Measurements from ENCODE around the gene NRM. TPM values are rescaled to one million over a fixed set of nuclear protein-coding genes. Genes with fewer than 3 reads are reported as not detected.

Gene NRM
- total and polyA plus RNA-seq, 2 of the 13 experiments (the other 11 are each of a cell fraction or from before 2014, with no cell fraction given), result 12.5 to 16.0 TPM

GRCh38 chr6:30717129-30717844, 26.5 kb upstream of the NRM start, which contains the start of gene MDC1 (continued):
- TF ChIP-seq, protein P1, sequence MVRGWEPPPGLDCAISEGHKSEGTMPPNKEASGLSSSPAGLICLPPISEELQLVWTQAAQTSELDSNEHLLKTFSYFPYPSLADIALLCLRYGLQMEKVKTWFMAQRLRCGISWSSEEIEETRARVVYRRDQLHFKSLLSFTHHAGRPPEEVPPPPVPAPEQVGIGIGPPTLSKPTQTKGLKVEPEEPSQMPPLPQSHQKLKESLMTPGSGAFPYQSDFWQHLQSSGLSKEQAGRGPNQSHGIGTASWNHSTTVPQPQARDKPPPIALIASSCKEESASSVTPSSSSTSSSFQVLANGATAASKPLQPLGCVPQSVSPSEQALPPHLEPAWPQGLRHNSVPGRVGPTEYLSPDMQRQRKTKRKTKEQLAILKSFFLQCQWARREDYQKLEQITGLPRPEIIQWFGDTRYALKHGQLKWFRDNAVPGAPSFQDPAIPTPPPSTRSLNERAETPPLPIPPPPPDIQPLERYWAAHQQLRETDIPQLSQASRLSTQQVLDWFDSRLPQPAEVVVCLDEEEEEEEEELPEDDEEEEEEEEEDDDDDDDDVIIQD (CRISPR knock-in tag; IDR thresholded peaks at IDR 0.05; ENCODE audit: low read depth), result peak; percentile 95
- TF ChIP-seq GPN1 (CRISPR knock-in tag; IDR thresholded peaks at IDR 0.05; ENCODE audit: borderline replicate concordance), result no peak; the same call in 1 of the 2 replicates
- TF ChIP-seq BCL6 (CRISPR knock-in tag; IDR thresholded peaks at IDR 0.05), result peak; percentile 78
- TF ChIP-seq, protein P2, sequence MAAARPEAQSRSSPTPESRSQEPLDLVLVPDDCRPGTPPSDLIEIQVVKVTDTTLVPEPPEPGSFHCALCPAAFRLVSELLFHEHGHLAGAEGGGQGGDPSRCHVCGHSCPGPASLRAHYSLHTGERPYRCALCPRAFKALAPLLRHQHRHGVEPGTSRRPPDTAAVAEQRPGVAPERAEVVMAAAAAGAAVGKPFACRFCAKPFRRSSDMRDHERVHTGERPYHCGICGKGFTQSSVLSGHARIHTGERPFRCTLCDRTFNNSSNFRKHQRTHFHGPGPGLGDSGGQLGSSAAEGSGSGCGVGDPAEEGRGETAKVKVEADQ (CRISPR knock-in tag; IDR thresholded peaks at IDR 0.05; ENCODE audit: borderline replicate concordance), result peak; percentile 96; the same call in 1 of the 2 replicates
- no peak for TF ChIP-seq ZNF572 (CRISPR knock-in tag; IDR thresholded peaks at IDR 0.05)
- TF ChIP-seq, protein P3, sequence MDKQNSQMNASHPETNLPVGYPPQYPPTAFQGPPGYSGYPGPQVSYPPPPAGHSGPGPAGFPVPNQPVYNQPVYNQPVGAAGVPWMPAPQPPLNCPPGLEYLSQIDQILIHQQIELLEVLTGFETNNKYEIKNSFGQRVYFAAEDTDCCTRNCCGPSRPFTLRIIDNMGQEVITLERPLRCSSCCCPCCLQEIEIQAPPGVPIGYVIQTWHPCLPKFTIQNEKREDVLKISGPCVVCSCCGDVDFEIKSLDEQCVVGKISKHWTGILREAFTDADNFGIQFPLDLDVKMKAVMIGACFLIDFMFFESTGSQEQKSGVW (CRISPR knock-in tag; IDR thresholded peaks at IDR 0.05; ENCODE audit: borderline replicate concordance), result no peak
- peak; percentile 62; the same call in 1 of the 2 replicates for TF ChIP-seq ZSCAN12 (CRISPR knock-in tag; IDR thresholded peaks at IDR 0.05)
- TF ChIP-seq DNMT1 (CRISPR knock-in tag; IDR thresholded peaks at IDR 0.05), result 0 out of 2 replicates have a peak, but pooled peaks have one; percentile 1
- TF ChIP-seq ZNF282 (IDR thresholded peaks at IDR 0.05; ENCODE audit: partially characterized antibody), result no peak
- TF ChIP-seq ZNF839 (CRISPR knock-in tag; IDR thresholded peaks at IDR 0.05; ENCODE audit: borderline replicate concordance), result 0 out of 2 replicates have a peak, but pooled peaks have one; percentile 75
- TF ChIP-seq, protein P4, sequence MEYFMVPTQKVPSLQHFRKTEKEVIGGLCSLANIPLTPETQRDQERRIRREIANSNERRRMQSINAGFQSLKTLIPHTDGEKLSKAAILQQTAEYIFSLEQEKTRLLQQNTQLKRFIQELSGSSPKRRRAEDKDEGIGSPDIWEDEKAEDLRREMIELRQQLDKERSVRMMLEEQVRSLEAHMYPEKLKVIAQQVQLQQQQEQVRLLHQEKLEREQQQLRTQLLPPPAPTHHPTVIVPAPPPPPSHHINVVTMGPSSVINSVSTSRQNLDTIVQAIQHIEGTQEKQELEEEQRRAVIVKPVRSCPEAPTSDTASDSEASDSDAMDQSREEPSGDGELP (IDR thresholded peaks at IDR 0.05; ENCODE audit: borderline replicate concordance, low read depth), result peak; percentile 97
- TF ChIP-seq MAX (IDR thresholded peaks at IDR 0.05), result peak; percentile 90
- TF ChIP-seq PBX2 (CRISPR knock-in tag; IDR thresholded peaks at IDR 0.05), result peak; percentile 96
- no peak for TF ChIP-seq ZNF790 (CRISPR knock-in tag; IDR thresholded peaks at IDR 0.05; ENCODE audit: borderline replicate concordance)
- TF ChIP-seq YEATS2 (CRISPR knock-in tag; IDR thresholded peaks at IDR 0.05; ENCODE audit: borderline replicate concordance), result peak; percentile 99
- TF ChIP-seq SRSF4 (IDR thresholded peaks at IDR 0.05; ENCODE audit: low read depth, low read length, poor library complexity, severe bottlenecking), result no peak
- TF ChIP-seq BCL3 (CRISPR knock-in tag; IDR thresholded peaks at IDR 0.05), result peak; percentile 66
- no peak for TF ChIP-seq SETDB1 (CRISPR knock-in tag; IDR thresholded peaks at IDR 0.05; ENCODE audit: borderline replicate concordance)
- TF ChIP-seq FOSL1 (CRISPR knock-in tag; IDR thresholded peaks at IDR 0.05; ENCODE audit: borderline replicate concordance), result no peak
- TF ChIP-seq, protein P5, sequence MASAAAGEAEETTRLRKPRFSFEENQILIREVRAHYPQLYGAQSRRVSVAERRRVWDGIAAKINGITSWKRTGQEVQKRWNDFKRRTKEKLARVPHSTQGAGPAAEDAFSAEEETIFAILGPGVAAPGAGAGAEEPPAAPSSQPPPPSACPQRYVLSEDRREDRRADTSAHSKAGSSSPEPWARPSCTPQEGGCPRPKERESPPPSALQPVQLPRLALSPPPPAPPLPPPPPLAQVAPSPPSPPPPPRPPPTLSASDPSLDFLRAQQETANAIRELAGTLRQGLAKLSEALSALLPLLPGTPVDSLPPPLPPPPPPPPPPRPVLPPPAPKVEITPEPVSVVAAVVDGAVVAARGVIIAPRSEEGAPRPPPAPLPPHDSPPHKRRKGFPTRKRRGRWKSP (CRISPR knock-in tag; IDR thresholded peaks at IDR 0.05), result peak; percentile 98
- TF ChIP-seq NFE2L2 (IDR thresholded peaks at IDR 0.05; ENCODE audit: low read length), result peak; percentile 64; the same call in 1 of the 2 replicates

Data from HepG2 (cell line).